K562 (cell line): ENCODE data around the gene LRIT1.

ENCODE experiments used
- ADNP ChIP-seq: fragments of 200-800 bp; sonication (Bioruptor generic); IDR thresholded peaks from 2 replicates; pipeline ENCODE4 v1.6.1; 2016; ENCODE audit warnings: missing genetic modification characterization, missing compliant biosample characterization
- ATF2 ChIP-seq: sonication (generic); formaldehyde crosslinking; IDR thresholded peaks from 2 replicates; pipeline ENCODE4 v1.8.1; 2022; ENCODE audit warnings: missing genetic modification reagents
- CREB1 ChIP-seq, 2 experiments: sonication (generic) in 1 of 2; formaldehyde crosslinking in 1 of 2; IDR thresholded peaks; 2 replicates each; pipeline versions ENCODE4 v1.6.1 to v1.8.0; 2012 to 2022; ENCODE audit warnings: inconsistent platforms in 1 of 2, mild to moderate bottlenecking in 1 of 2, missing genetic modification reagents in 1 of 2, moderate library complexity in 1 of 2
- CTCF ChIP-seq, 3 experiments: IDR thresholded peaks in 2 of 3; conservative IDR thresholded peaks in 1 of 3; 2 replicates each; pipeline ENCODE4 v1.5.1; 2011 to 2012; ENCODE audit warnings: low read length in 3 of 3, mild to moderate bottlenecking in 3 of 3, control low read depth in 2 of 3, improper control_type of control experiment in 1 of 3, inconsistent platforms in 1 of 3, low read depth in 1 of 3, mixed read lengths in 1 of 3, moderate library complexity in 1 of 3; ENCODE audit not compliant: insufficient read depth in 2 of 3
- E2F3 ChIP-seq: fragments of 250-450 bp; sonication (Bioruptor Pico); IDR thresholded peaks from 2 replicates; pipeline ENCODE4 v1.4.0; 2020; ENCODE audit warnings: mild to moderate bottlenecking
- FIP1L1 ChIP-seq: fragments of 200-400 bp; formaldehyde crosslinking; IDR thresholded peaks from 2 replicates; pipeline ENCODE4 v1.6.1; 2018; ENCODE audit warnings: mild to moderate bottlenecking, low read depth, low read length; ENCODE audit not compliant: poor library complexity, severe bottlenecking
- JUN ChIP-seq, 2 experiments: sonication (generic) in 1 of 2; formaldehyde crosslinking in 1 of 2; IDR thresholded peaks; 2 replicates each; pipeline versions ENCODE4 v1.6.1 to v1.8.0; 2012 to 2022; ENCODE audit warnings: borderline replicate concordance in 2 of 2, mild to moderate bottlenecking in 2 of 2, improper control_type of control experiment in 1 of 2, low read depth in 1 of 2, low read length in 1 of 2, missing genetic modification reagents in 1 of 2
- MEF2A ChIP-seq: IDR thresholded peaks from 2 replicates; pipeline ENCODE4 v1.6.1; 2011; ENCODE audit warnings: low read depth, mild to moderate bottlenecking, low read length, moderate library complexity; ENCODE audit not compliant: control insufficient read depth
- ZNF696 ChIP-seq: fragments of 250-450 bp; sonication (Bioruptor Pico); conservative IDR thresholded peaks from 2 replicates; pipeline ENCODE4 v1.4.0; 2020; ENCODE audit warnings: mild to moderate bottlenecking, moderate library complexity

DNA sequence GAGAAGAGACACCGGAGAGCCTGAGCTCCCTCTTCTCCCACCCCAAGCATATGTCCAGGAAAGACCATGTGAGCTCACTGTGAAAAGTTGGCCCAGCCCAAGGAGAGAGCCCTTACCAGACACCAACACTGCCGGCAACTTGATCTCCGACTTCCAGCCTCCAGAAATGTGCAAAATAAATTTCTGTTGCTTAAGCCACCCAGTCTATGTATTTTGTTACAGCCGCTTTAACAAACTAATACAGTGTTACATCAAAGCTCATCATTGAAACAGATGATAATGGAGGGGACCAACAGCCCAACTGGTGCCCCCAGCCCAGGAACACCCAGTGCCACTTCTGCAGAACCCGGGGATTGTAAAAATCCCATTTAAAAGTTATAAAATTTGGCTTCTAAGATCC, 22.4 kb upstream of the LRIT1 start:
- no peak for TF ChIP-seq JUN (IDR thresholded peaks at IDR 0.05; ENCODE audit: borderline replicate concordance, low read depth, low read length)
- no peak for TF ChIP-seq JUN (CRISPR knock-in tag; IDR thresholded peaks at IDR 0.05; ENCODE audit: borderline replicate concordance)
- TF ChIP-seq E2F3 (CRISPR knock-in tag), result no peak
- no peak for TF ChIP-seq ZNF696
- no peak for TF ChIP-seq ATF2 (CRISPR knock-in tag)
- TF ChIP-seq CTCF (IDR thresholded peaks at IDR 0.05 in 2 of 3, conservative IDR thresholded peaks at IDR 0.05 in 1 of 3; ENCODE audit: insufficient read depth in 2 of 3, low read depth in 1 of 3, low read length in 3 of 3), result no peak
- no peak for TF ChIP-seq ADNP (tag)
- no peak for TF ChIP-seq MEF2A
- TF ChIP-seq CREB1 (IDR thresholded peaks at IDR 0.05), result no peak
- no peak for TF ChIP-seq CREB1 (CRISPR knock-in tag; IDR thresholded peaks at IDR 0.05)
- TF ChIP-seq FIP1L1, result no peak
